Germinal center (tissue), 1 donor: ENCODE results near the gene HSD17B11.
"Not testable (repeated sequence)": the region's sequence is repeated elsewhere in the genome, so short reads cannot be mapped to it uniquely, and the experiment has no call there.

Experiments
- DNase-seq: peaks from one replicate; pipeline ENCODE4 v3.0.0; 2012; ENCODE audit warnings: mixed read lengths, low spot score

HSD17B11 gene

DNA sequence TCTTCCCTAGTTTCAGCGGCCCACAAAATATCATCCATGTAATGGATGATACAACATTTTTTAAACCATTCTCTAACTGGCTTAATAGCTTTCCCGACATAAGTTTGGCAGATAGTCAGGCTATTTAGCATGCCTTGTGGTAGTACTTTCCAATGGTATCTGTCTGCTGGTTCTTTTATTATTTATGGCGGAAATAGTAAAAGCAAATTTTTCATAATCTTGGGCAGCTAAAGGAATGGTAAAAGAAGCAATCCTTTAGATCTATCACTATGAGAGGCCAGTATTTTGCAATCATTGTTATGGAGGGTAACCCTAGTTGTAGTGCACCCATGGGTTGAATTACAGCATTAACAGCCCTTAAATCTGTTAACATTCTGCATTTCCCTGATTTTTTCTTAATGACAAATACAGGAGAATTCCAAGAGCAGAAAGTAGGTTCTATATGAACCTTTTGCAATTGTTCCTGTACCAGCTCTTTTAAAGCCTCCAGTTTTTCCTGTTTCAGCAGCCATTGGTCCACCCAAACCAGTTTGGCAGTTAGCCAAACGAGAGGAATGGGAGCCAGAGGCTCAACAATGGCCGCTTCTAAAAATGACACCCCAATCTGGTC, 14.3 kb upstream of the HSD17B11 start:
- DNase-seq, result no peak

DNA sequence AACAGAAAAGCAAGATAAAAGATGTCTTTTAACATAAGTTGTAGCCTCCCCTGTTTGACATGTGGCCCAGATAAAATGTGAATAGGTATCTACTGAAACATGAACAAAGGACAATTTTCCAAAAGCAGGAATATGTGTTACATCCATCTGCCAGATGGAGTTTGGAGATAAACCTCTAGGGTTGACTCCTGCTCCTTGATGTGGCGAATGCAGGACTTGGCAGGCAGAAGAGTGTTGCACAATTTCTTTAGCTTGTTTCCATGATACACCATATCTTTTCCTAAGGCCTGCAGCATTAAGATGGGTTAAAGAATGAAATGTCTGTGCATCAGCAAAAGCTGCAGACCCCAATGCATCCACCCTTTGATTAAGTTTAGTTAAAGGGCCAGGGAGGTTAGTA, 12.7 kb upstream of the HSD17B11 start:
- not testable (repeated sequence) for DNase-seq

DNA sequence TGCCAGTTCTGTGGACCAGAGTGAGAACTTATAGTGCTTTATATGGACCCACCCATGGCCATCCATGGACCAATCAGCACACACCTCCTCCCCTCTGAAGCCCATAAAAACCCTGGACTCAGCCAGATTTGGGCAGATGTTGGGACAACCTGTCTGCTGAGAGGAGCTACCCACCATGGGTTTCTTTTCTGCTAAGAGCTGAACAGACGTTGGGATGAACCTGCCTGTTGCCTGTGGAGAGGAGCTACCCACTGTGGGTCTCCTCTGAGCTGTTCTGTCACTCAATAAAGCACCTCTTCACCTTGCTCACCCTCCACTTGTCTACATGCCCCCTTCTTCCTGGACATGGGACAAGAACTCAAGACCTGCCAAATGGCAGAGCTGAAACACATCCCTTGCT, 9.0 kb upstream of the HSD17B11 start:
- DNase-seq, result no peak

DNA sequence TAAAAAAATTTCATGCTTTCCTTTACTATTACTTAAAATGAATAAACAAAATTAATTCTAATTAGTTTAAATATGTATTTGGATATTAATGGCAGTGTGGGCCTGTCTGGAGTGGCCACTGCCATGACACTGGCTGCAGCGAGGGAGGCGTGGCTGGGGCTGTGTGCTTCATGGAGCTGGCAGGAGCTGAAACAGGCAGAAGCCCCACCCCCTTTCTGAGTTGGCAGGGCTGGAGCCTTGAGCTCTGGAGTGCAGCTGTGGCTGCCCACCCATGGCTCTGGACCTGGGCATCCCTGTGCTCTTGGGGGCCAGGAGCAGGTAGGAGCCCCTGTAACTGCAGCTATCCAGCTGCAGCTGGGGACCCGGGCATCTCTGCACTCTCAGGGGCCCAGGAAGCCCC, 8.2 kb upstream of the HSD17B11 start:
- DNase-seq, result no peak

DNA sequence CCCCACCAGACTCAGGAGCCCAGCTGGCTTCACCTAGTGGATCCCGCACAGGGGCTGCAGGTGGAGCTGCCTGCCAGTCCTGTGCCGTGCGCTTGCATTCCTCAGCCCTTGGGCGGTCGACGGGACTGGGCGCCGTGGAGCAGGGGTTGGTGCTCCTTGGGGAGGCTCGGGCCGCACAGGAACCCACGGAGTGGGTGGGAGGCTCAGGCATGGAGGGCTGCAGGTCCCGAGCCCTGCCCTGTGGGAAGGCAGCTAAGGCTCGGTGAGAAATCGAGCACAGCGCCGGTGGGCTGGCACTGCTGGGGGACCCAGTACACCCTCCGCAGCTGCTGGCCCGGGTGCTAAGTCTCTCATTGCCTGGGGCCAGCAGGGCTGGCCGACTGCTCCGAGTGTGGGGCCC, 4.9 kb upstream of the HSD17B11 start:
- DNase-seq, result not testable (repeated sequence)

DNA sequence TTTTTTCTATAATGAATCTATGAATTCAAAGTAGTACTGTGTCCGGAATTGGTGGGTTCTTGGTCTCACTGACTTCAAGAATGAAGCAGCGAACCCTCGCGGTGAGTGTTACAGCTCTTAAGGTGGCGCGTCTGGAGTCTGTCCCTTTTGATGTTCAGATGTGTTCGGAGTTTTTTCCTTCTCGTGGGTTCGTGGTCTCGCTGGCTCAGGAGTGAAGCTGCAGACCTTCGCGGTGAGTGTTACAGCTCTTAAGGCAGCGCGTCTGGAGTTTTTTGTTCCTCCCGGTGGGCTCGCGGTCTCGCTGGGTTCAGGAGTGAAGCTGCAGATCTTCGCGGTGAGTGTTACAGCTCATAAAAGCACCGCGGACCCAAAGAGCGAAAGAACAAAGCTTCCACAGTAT, 4.1 kb upstream of the HSD17B11 start:
- DNase-seq, result not testable (repeated sequence)

DNA sequence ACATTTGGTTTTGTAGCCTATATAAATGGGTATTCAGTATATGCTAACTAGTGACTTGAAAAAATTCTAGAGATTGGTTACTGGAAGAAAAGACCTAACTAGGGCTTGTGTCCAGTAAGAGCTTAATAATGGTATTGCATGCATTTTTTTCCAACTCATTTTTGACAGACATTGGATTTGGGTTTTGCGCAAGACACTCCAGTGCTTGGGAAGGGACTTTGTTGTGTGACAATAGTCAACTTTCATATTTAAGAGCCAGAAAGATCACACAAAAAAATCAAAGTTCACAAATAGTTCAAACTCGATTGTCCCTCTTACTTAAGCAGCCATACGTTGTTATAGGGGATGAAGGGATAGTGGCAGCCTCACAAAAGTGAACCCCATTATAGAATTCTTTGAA, 1.2 kb upstream of the HSD17B11 start:
- no peak for DNase-seq

DNA sequence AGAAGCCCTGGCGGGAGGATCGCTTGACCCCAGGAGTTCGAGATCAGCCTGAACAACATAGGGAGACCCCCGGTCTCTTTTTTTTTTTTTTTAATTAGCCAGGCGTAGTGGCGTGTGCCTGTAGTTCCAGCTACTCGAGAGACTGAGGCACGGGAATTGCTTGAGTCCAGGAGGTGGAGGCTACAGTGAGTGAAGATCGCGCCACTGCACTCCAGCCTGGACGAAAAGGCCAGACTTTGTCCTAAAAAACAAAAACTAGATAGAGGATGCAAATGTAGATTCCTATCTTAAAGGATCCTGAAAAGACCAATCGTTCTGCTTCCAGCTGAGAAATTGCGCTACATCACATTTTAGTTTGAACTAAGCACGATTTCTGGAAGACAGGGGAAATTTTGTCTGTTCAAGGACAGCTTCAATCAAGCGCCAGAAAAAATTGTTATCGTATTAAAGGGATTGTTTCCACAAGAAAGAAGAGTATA, 627 bp upstream of the HSD17B11 start:
- DNase-seq, result no peak

DNA sequence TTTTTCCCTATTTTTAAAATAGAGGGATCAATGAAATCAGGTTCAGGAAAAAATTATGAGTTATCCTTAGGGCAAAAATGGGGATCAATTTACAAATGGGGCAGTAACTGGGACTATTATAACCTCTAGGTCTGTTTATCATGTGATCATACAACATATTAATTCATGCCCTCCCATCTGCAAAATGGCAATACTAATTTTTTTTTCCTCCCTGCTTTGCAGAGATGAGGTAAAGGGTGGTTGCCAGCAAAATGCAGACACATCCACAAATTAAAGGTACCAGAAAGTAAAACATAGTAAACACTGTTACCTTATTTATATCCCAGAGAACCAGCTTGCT, 467 bp downstream of the HSD17B11 start:
- DNase-seq, result no peak

DNA sequence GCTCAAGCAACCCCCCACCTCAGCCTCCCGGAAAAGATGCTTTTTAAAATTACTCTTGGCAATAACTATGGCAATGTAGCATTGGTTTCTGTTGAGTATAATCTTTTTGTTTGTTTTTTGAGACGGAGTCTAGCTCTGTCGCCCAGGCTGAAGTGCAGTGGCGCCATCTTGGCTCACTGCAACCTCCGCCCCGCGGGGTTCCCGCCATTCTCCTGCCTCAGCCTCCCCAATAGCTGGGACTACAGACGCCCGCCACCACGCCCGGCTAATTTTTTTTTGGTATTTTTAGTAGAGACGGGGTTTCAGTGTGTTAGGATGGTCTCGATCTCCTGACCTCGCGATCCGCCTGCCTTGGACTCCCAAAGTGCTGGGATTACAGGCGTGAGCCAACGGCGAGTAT, 933 bp downstream of the HSD17B11 start:
- DNase-seq, result not testable (repeated sequence)

DNA sequence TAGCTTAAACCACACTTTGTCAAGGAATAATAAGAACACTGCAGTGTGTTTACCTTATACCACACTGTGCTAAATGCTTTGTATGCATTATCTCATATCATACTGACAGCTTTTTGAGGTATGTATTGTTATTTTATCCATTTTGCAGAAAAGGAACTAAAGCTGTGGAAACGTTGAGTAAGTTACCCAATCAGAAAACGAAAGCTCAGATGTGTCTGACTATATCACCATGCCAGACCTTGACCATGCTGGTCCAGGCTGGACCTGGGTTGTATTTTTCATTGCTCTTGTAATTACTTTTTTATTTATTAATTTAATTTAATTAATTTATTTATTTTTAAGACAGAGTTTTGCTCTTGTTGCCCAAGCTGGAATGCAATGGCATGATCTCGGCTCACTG, 2.1 kb downstream of the HSD17B11 start:
- DNase-seq, result no peak

DNA sequence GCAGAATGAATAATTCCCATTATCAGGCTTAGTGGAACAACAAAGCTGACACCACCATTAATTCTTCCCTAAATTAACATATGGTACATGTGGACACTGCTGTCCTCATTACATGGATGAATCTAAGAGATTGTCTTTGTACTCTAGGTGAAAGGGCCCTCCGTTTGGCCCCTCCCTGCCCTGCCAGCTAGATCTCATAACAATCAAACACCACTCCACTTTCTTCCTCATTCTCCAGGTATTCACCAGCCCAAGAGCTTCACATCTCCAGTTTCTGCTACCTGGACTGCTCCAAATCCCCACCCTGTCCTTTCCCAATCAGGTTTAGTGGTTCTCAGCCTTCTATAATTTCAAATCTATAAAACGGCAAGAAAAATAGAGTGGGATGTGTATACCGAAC, 3.8 kb downstream of the HSD17B11 start:
- no peak for DNase-seq

DNA sequence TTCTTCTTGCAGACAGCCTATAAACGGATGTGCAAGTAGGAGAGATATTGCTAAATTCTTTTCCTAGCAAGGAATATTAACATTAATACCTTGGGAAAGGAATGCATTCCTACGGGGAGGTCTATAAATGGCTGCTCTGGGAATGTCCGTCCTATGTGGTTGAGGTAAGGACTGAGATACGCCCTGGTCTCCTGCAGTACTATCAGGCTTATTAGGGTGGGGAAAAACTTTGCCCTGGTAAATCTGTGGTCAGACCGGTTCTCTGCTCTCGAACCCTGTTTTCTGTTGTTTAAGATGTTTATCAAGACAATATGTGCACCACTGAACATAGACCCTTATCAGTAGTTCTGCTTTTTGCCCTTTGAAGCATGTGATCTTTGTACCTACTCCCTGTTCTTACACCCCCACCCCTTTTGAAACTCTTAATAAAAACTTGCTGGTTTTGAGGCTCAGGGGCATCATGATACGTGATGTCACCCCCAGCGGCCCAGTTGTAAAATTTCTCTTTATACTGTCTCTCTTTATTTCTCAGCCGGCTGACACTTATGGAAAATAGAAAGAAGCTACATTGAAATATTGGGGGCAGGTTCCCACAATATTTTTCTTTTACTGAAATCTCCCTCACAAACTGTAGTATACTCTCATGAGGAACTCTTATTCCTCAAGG, 6.4 kb downstream of the HSD17B11 start:
- not testable (repeated sequence) for DNase-seq

DNA sequence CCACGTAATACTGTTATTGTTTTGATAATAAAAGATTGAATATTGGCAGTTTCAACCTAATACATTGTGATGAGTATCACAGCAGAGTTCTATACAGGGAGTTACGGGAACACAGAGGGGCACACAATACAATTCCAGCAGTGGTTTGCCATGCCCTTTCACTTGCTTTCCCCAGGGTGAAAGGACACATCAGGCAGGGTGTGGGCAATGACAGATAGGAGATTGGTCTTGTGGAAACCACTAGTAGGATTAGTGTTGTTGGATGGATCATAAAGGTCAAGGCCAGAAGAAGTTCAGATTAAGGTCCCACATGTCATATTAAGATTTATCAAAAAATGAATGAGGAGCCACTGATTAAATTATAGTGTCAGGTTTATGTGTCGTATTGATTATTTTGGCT, 8.1 kb downstream of the HSD17B11 start:
- no peak for DNase-seq

DNA sequence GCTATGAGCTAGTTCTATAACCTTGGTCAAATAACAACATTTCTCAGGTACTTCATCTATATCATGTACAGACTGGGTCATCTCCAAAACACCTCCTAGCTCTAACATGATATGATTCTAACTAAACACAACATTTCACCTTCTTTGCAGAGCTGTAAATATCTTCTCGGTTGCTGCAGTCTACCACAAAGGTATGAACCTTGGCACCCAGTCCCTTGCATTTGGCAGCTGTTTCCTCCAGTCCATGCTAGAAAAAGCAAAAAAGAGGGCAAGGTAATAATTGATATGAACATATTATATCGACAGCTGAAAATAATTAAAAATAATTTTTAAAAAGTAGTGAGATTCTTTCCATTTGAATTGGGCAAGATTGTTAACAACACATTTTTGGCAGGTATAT, 8.9 kb downstream of the HSD17B11 start:
- no peak for DNase-seq

DNA sequence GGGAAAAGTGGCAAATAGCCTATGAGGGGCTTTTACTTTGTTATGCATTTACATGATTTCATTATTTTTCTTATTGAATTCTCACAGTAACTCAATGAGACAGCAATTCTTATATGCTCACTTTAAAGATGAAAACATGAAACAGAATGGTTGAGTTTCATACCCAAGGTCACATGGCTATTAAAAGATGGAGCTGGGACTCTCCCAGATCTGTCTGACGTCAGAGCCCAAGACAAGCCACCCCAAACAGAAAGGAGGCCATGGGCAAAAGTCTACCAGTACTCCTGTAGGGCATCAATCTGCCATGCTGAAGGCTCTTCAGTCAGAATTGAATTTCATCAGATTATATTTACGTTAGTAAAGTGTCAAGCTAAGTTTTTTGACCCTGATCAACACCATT, 13.2 kb downstream of the HSD17B11 start:
- no peak for DNase-seq

DNA sequence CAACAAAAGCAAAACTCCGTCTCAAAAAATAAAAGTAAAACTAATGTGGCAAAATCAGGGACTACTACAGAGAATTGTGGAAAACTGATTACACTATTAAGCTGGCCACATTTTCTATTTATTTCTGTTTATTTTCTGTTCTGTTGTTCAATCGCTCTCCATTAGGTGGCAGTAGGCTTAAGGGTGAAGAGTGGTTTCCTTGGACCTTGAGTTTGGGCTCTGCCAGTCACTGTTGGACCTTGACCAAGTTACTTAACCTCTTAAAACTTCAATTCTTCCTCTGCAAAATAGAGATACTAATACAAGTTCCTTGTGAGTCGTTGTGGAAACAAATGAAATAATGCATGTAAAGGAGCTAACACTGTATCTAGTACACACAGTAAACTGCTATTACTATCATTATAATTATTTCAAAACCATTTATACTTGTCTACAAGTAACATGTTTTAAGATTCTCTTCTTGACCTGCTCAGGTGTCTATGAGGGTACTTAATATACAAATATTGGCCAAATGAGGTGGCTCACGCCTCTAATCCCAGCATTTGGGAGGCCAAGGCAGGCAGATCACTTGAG, 15.2 kb downstream of the HSD17B11 start:
- DNase-seq, result peak; percentile 19

DNA sequence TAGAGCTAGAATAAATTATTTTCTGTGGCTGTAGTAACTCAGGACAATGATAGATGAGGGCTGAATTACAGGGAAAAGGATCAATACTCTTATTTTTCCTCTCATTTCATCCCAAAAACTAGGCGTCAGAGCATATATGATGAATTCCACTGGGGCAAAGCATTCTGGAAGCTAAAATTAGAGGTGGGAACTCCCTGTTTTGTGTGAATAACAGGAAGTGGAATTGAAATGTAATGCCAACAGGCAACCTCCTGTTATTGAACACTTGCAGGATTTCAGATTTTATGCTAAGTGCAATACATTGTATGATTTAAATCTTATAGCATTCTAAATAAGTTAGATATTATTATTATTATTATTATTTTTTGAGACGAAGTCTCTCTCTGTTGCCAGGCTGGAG, 20.9 kb downstream of the HSD17B11 start:
- DNase-seq, result no peak

DNA sequence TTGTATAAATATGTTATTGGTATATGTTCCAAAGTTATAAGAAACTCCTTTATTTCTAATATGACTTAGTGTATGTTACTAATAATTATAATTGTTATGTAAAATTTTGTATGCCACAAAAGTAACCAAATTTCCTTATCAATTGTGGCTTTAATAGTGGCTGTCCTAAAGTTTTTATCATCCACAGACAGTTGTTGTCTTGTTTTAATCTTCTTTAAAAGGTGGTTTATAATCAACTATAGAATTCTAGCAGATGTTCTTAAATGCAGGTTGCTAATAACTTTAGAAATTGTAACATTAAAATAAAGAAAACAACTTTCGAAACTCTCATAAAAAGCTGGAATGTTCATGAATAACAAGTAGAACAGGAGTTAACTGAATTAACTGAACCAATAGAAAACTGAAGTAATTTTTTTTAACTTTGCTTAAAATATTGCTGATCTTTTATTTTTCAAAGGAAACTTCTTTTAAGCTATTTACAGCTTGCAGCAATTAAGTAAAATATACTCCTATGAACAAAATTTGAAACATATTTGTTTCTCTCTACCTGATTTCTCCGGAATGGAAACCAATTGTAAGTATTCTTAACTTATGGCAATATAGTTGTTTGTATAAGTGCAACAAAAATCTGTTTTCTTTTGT, 24.3 kb downstream of the HSD17B11 start:
- DNase-seq, result no peak

DNA sequence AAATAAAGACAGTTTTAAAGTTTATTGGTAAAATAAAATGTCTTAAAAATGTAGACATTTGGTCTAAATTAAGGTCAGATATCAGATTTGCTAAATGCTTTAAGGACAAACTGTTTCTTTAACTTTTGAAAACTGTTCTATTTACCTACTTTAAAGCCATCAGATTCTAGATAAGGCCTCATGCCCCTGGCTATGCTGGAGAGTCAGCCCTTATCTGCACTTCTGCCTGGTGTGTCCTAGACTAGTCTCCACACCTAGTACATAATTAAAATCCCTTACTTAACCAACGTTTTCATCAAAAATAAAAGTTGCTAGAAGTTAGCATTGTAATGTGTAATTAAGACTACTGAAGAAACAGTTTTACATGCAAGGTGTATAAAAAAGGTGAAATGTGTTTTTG, 25.6 kb downstream of the HSD17B11 start:
- no peak for DNase-seq

DNA sequence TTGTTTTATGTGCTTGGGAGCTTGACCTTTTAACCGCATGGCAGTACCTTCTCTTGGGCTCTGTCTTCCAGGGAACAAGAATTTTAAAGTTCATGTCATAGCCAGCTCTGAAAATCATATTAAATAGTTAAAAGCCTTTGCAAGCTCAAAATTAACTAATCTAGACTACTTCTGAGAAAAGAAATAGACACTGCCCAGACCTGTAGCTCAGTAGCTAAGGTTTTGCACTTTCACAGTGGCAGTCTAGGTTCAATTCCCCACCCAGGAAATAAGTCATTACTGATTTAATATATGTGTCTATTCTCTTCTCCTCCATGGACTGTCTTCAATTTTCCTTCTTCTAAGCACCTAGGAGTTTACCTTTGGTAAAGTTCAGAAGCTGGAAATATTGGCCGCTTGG, 27.4 kb downstream of the HSD17B11 start:
- no peak for DNase-seq

DNA sequence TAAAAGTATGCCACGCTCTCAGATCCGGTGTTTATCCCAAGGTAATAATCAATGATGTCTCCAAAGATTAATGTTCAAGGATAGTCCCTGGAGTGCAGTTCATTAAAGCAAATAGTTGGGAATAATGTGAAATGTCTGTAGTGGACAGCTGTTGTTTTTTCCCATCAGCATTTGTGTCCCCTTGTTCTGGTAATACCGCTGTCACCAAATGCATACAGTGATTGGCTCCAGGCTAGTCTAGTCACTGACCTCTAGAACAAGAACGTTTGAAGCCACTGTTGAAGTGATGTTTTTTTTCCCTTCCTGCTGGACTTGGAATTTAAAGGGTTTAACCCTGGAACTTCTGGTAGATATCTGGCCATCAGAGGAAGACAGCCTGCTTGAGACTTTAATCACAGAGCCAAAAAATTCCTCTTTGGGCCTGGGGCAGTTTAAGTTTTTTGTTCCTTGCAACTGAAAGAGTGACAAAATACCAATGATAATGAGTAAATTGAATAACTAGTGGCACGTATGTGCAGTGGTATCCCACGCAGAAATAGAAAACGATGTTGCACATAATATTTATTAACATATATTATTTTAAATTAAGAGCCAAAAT, 30.6 kb downstream of the HSD17B11 start:
- DNase-seq, result no peak

DNA sequence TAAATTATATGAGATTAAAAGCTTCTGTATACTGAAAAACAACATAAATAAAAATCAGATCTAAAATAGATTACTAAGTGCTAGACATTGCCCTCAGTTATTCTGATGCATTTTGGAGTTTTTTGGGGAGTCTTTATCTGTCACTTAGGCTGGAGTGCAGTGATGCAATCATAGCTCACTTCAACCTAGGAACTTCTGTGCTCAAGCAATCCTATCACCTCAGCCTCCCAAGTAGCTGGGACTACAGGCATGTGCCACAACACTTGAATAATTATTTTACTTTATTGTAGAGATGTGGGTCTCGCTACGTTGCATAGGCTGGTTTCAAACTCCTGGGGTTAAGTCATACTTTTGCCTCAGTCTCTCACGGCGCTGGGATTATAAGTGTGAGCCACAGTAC, 31.7 kb downstream of the HSD17B11 start:
- no peak for DNase-seq
